Measurements from ENCODE around the gene ABCC4. TPM values are rescaled to one million over a fixed set of nuclear protein-coding genes. Genes with fewer than 3 reads are reported as not detected.

The ABCC4 gene
- total RNA-seq, 1 experiment from 2014 or later, result 26.3 TPM

DNA sequence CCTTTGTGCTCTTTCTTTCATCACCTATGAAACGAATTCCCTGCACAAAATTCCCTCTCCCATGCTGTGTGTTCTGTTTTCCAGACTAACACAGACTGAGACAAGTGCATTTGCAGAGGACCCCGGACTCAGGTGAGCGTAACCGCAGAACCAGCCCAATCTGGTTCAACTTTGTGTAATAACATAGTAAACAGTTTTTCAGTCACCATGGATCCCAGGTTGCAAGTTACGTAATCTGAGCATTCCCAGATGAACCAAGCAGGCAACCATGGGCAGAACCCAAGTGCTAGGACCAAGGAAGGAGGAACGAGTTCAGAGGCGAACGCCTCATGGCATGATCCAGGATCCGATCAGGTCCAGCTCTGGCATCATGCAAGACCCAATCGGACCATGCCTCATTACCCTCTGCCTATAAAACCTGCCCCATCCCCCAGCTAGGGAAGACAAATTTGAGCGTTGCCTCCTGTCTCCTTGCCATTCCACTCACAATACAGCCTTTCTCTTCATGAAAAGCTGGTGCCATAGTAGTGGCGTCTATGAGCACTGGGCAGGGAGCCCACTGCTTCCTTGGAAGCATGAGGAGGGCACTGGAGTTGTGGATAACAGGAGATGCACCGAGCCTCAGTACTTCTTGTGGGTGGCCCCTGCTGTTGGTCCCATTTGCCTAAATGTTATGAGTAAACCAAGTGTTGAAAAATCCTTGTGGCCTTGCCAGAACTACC, 107.6 kb downstream of the ABCC4 start:
- Histone ChIP-seq H3K4me2 (ENCODE audit: low read length) (no peak overlapping the region), H3K9ac (ENCODE audit: low read length) (no peak overlapping the region), H3K9me2 (ENCODE audit: insufficient read depth) (no peaks in the 10 kb centered on the region), H3K4me1 (ENCODE audit: control insufficient read depth in 1 of 2, insufficient read depth in 2 of 2, low read length in 2 of 2) (no peaks in the 10 kb centered on the region), H3K27ac (ENCODE audit: low read depth, low read length) (no peak overlapping the region), H3K27me3 (ENCODE audit: insufficient read depth, low read length) (no peaks in the 10 kb centered on the region), H3K9me3 (ENCODE audit: control insufficient read depth in 1 of 2, insufficient read depth in 1 of 2, low read depth in 1 of 2, low read length in 2 of 2) (no peaks in the 10 kb centered on the region), H3K79me2 (ENCODE audit: insufficient read depth, low read length) (peaks cover 7% of the 10 kb centered on the region), H4K20me1 (ENCODE audit: insufficient read depth) (peaks cover 3% of the 10 kb centered on the region; the same call in 1 of the 2 replicates), H3K36me3 (ENCODE audit: control insufficient read depth in 1 of 2, insufficient read depth in 2 of 2, low read length in 2 of 2) (no peaks in the 10 kb centered on the region), H3K4me3 (replicated peaks in 1 of 2; ENCODE audit: low read depth in 1 of 2, low read length in 2 of 2) (no peak overlapping the region), H2AFZ (ENCODE audit: low read depth, low read length, poor library complexity, severe bottlenecking) (no peak overlapping the region)
- CTCF ChIA-PET, result interaction anchor here (1.0 to 6.7 kb wide), 3 partner anchors 12 to 209 kb away, joined by 4 to 218 read pairs (median 5); no protein-coding TSS in a partner anchor
- BruUV-seq (replicated peaks), result no TSS peak
- ATAC-seq (no peak), DNase-seq (ENCODE audit: low read depth, low spot score) (no peak)
- POLR2A ChIA-PET, result no interaction called here
- intact Hi-C loops (cut with micrococcal nuclease), result no loop called here
- TF ChIP-seq RAD21 (IDR thresholded peaks at IDR 0.05; ENCODE audit: low read depth) (no peak), TCF7L2 (IDR thresholded peaks at IDR 0.05; ENCODE audit: borderline replicate concordance, extremely low read depth, insufficient read depth, insufficient read length) (no peak), JUND (IDR thresholded peaks at IDR 0.05) (no peak), ELF1 (IDR thresholded peaks at IDR 0.05; ENCODE audit: borderline replicate concordance, low read depth) (no peak)
- RAD21 ChIA-PET (ENCODE audit: low non-redundant PET in 1 of 2, low total read pairs in 2 of 2, uncharacterized antibody in 2 of 2, unreplicated experiment in 2 of 2), result no interaction called here

GRCh38 chr13:95192998-95193397, 108.3 kb downstream of the ABCC4 start:
- DNase-seq (ENCODE audit: low read depth, low spot score) (no peak), ATAC-seq (no peak)
- peaks cover 3% of the 10 kb centered on the region; the same call in 1 of the 2 replicates for H4K20me1 ChIP-seq (ENCODE audit: insufficient read depth)
- H3K4me1 ChIP-seq (ENCODE audit: control insufficient read depth in 1 of 2, insufficient read depth in 2 of 2, low read length in 2 of 2), result no peaks in the 10 kb centered on the region
- H3K4me3 ChIP-seq (replicated peaks in 1 of 2; ENCODE audit: low read depth in 1 of 2, low read length in 2 of 2), result no peak overlapping the region
- RAD21 ChIA-PET (ENCODE audit: low non-redundant PET in 1 of 2, low total read pairs in 2 of 2, uncharacterized antibody in 2 of 2, unreplicated experiment in 2 of 2), result interaction anchor here in 1 of 2 experiments (4.8 kb wide), 1 partner anchor 212 kb away, joined by 21 read pairs; no protein-coding TSS in a partner anchor
- H3K9me2 ChIP-seq (ENCODE audit: insufficient read depth), result no peaks in the 10 kb centered on the region
- H3K27ac ChIP-seq (ENCODE audit: low read depth, low read length), result no peak overlapping the region
- H3K79me2 ChIP-seq (ENCODE audit: insufficient read depth, low read length), result peaks cover 7% of the 10 kb centered on the region
- intact Hi-C loops (cut with micrococcal nuclease), result no loop called here
- CTCF ChIA-PET, result interaction anchor here (1.7 to 6.7 kb wide), 3 partner anchors 13 to 210 kb away, joined by 4 to 218 read pairs (median 39); no protein-coding TSS in a partner anchor
- H3K9ac ChIP-seq (ENCODE audit: low read length), result no peak overlapping the region
- no TSS peak for BruUV-seq (replicated peaks)
- no peaks in the 10 kb centered on the region for H3K9me3 ChIP-seq (ENCODE audit: control insufficient read depth in 1 of 2, insufficient read depth in 1 of 2, low read depth in 1 of 2, low read length in 2 of 2)
- H3K27me3 ChIP-seq (ENCODE audit: insufficient read depth, low read length), result no peaks in the 10 kb centered on the region
- POLR2A ChIA-PET, result no interaction called here
- peaks cover 0 to 4% of the 10 kb centered on the region in 2 experiments; a peak in 1 of 4 replicates for H3K36me3 ChIP-seq (ENCODE audit: control insufficient read depth in 1 of 2, insufficient read depth in 2 of 2, low read length in 2 of 2)
- H2AFZ ChIP-seq (ENCODE audit: low read depth, low read length, poor library complexity, severe bottlenecking), result no peak overlapping the region
- no peak overlapping the region for H3K4me2 ChIP-seq (ENCODE audit: low read length)
- TF ChIP-seq ELF1 (IDR thresholded peaks at IDR 0.05; ENCODE audit: borderline replicate concordance, low read depth) (no peak), ZBTB33 (IDR thresholded peaks at IDR 0.05; ENCODE audit: extremely low read depth, insufficient replicate concordance, low read length) (no peak), CBX3 (IDR thresholded peaks at IDR 0.05; ENCODE audit: low read depth) (no peak), RAD21 (IDR thresholded peaks at IDR 0.05; ENCODE audit: low read depth) (no peak), EZH2 (IDR thresholded peaks at IDR 0.05) (no peak), TCF7L2 (IDR thresholded peaks at IDR 0.05; ENCODE audit: borderline replicate concordance, extremely low read depth, insufficient read depth, insufficient read length) (no peak), SRF (IDR thresholded peaks at IDR 0.05; ENCODE audit: low read depth) (no peak), EZH2phosphoT487 (IDR thresholded peaks at IDR 0.05; ENCODE audit: borderline replicate concordance) (no peak), ZNF274 (IDR thresholded peaks at IDR 0.05; ENCODE audit: low read depth, low read length) (no peak), SIN3A (IDR thresholded peaks at IDR 0.05; ENCODE audit: low read depth) (no peak), POLR2A (IDR thresholded peaks at IDR 0.05; ENCODE audit: borderline replicate concordance, extremely low read depth, insufficient read depth, insufficient read length) (no peak), JUND (IDR thresholded peaks at IDR 0.05) (no peak), SP1 (IDR thresholded peaks at IDR 0.05; ENCODE audit: low read depth) (no peak)
- TF ChIP-seq, protein P1, sequence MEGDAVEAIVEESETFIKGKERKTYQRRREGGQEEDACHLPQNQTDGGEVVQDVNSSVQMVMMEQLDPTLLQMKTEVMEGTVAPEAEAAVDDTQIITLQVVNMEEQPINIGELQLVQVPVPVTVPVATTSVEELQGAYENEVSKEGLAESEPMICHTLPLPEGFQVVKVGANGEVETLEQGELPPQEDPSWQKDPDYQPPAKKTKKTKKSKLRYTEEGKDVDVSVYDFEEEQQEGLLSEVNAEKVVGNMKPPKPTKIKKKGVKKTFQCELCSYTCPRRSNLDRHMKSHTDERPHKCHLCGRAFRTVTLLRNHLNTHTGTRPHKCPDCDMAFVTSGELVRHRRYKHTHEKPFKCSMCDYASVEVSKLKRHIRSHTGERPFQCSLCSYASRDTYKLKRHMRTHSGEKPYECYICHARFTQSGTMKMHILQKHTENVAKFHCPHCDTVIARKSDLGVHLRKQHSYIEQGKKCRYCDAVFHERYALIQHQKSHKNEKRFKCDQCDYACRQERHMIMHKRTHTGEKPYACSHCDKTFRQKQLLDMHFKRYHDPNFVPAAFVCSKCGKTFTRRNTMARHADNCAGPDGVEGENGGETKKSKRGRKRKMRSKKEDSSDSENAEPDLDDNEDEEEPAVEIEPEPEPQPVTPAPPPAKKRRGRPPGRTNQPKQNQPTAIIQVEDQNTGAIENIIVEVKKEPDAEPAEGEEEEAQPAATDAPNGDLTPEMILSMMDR (IDR thresholded peaks at IDR 0.05 in 2 of 3, conservative IDR thresholded peaks at IDR 0.05 in 1 of 3; ENCODE audit: borderline replicate concordance in 1 of 3, insufficient read depth in 1 of 3, low read depth in 2 of 3, low read length in 2 of 3), result no peak
- TF ChIP-seq, protein P2, sequence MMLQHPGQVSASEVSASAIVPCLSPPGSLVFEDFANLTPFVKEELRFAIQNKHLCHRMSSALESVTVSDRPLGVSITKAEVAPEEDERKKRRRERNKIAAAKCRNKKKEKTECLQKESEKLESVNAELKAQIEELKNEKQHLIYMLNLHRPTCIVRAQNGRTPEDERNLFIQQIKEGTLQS (IDR thresholded peaks at IDR 0.05), result no peak
